Liver (tissue), 9 donors: ENCODE data around the gene MRPS14. TPM values are rescaled to one million over a fixed set of nuclear protein-coding genes. Genes with fewer than 3 reads are reported as not detected.

Experiments
- DNase-seq: peaks from one replicate; pipeline ENCODE4 v3.0.0-alpha.2; 2017; ENCODE audit warnings: low spot score
- H3K27ac ChIP-seq, 2 donors: one replicate each; pipeline ENCODE4 v1.7.0; 2013; ENCODE audit warnings: inconsistent platforms in 2 of 2, low read length in 2 of 2, control low read depth in 1 of 2, low read depth in 1 of 2, mild to moderate bottlenecking in 1 of 2
- H3K27me3 ChIP-seq, 4 donors: one replicate each; pipeline versions ENCODE4 v1.6.1 to v1.7.0; 2013; ENCODE audit warnings: low read length in 3 of 4, inconsistent platforms in 1 of 4, mild to moderate bottlenecking in 1 of 4, moderate library complexity in 1 of 4; ENCODE audit not compliant: control insufficient read depth in 4 of 4, insufficient read depth in 4 of 4
- H3K36me3 ChIP-seq, 4 donors: one replicate each; pipeline versions ENCODE4 v1.6.1 to v1.7.0; 2013; ENCODE audit warnings: low read length in 3 of 4, mild to moderate bottlenecking in 3 of 4, low read depth in 1 of 4, moderate library complexity in 1 of 4; ENCODE audit not compliant: control insufficient read depth in 4 of 4, insufficient read depth in 3 of 4
- H3K4me1 ChIP-seq, 4 donors: one replicate each; pipeline versions ENCODE4 v1.6.1 to v1.7.0; 2013; ENCODE audit warnings: low read length in 3 of 4, mild to moderate bottlenecking in 3 of 4, moderate library complexity in 1 of 4; ENCODE audit not compliant: control insufficient read depth in 4 of 4, insufficient read depth in 4 of 4
- H3K4me3 ChIP-seq, 3 donors: one replicate each; pipeline versions ENCODE4 v1.6.1 to v1.7.0; 2013; ENCODE audit warnings: low read length in 3 of 3, control low read depth in 1 of 3, low read depth in 1 of 3, mild to moderate bottlenecking in 1 of 3
- H3K9ac ChIP-seq, 2 donors: one replicate each; pipeline ENCODE4 v1.7.0; 2013; ENCODE audit warnings: low read length in 2 of 2, mild to moderate bottlenecking in 2 of 2, moderate library complexity in 2 of 2, control low read depth in 1 of 2, low read depth in 1 of 2
- H3K9me3 ChIP-seq, 4 donors: one replicate each; pipeline versions ENCODE4 v1.6.1 to v1.7.0; 2013; ENCODE audit warnings: low read length in 3 of 4; ENCODE audit not compliant: control insufficient read depth in 4 of 4
- EGR1 ChIP-seq, 2 donors: IDR thresholded peaks; 2 replicates each; pipeline ENCODE4 v1.6.1; 2016 to 2018; ENCODE audit warnings: antibody characterized with exemption in 2 of 2, low read depth in 2 of 2
- FOXA1 ChIP-seq: IDR thresholded peaks from 2 replicates; pipeline ENCODE4 v1.6.1; 2016; ENCODE audit warnings: antibody characterized with exemption
- FOXA2 ChIP-seq: IDR thresholded peaks from 2 replicates; pipeline ENCODE4 v1.6.1; 2016; ENCODE audit warnings: antibody characterized with exemption
- GABPA ChIP-seq, 2 donors: IDR thresholded peaks in 1 of 2; conservative IDR thresholded peaks in 1 of 2; 2 replicates each; pipeline ENCODE4 v1.6.1; 2016; ENCODE audit warnings: antibody characterized with exemption in 2 of 2, mild to moderate bottlenecking in 1 of 2, moderate library complexity in 1 of 2
- HNF4A ChIP-seq, 2 donors: conservative IDR thresholded peaks; 2 replicates each; pipeline ENCODE4 v1.6.1; 2016; ENCODE audit warnings: antibody characterized with exemption in 2 of 2, mild to moderate bottlenecking in 2 of 2
- HNF4G ChIP-seq: IDR thresholded peaks from 2 replicates; pipeline ENCODE4 v1.6.1; 2016; ENCODE audit warnings: antibody characterized with exemption
- JUND ChIP-seq, 2 donors: IDR thresholded peaks; 2 replicates each; pipeline ENCODE4 v1.6.1; 2016; ENCODE audit warnings: antibody characterized with exemption in 2 of 2
- NR2F2 ChIP-seq: IDR thresholded peaks from 2 replicates; pipeline ENCODE4 v1.6.1; 2016; ENCODE audit warnings: antibody characterized with exemption
- RAD21 ChIP-seq, 2 donors: IDR thresholded peaks; 2 replicates each; pipeline ENCODE4 v1.6.1; 2016; ENCODE audit warnings: antibody characterized with exemption in 2 of 2, mild to moderate bottlenecking in 2 of 2
- RXRA ChIP-seq, 2 donors: IDR thresholded peaks; 2 replicates each; pipeline ENCODE4 v1.6.1; 2017 to 2018; ENCODE audit warnings: antibody characterized with exemption in 2 of 2, mild to moderate bottlenecking in 1 of 2
- SP1 ChIP-seq: IDR thresholded peaks from 2 replicates; pipeline ENCODE4 v1.6.1; 2018; ENCODE audit warnings: antibody characterized with exemption, mild to moderate bottlenecking
- TAF1 ChIP-seq: conservative IDR thresholded peaks from 2 replicates; pipeline ENCODE4 v1.6.1; 2016; ENCODE audit warnings: antibody characterized with exemption, mild to moderate bottlenecking
- YY1 ChIP-seq: IDR thresholded peaks from 2 replicates; pipeline ENCODE4 v1.6.1; 2016; ENCODE audit warnings: antibody characterized with exemption, mild to moderate bottlenecking
- WGBS: extraction: QIAGEN DNeasy Blood & Tissue Kit; methylation state at CpG from one replicate; pipeline ENCODE4 v1.1.7; 2013; 5-methylcytosine and 5-hydroxymethylcytosine counted together
- polyA plus RNA-seq, 2 donors: library from polyadenylated mRNA; stranded (reverse) in 1 of 2; unstranded in 1 of 2; fragments of 200-250 nt in 1 of 2; fragments of >200 nt in 1 of 2; fragmentation: Nextera tagmentation in 1 of 2; extraction: Ambion mirVana in 1 of 2; gene quantifications; one replicate each; pipeline versions ENCODE4 v1.2.1 to v1.2.3, GENCODE V29; 2013 to 2015
- total RNA-seq, 2 donors: library from RNA; depleted of rRNA; stranded (reverse); fragments of >200 nt; gene quantifications; one replicate each; pipeline ENCODE4 v1.2.3, GENCODE V29; 2014
- TF ChIP-seq, protein P1 (sequence below): IDR thresholded peaks from 2 replicates; pipeline ENCODE4 v1.6.1; 2016; ENCODE audit warnings: antibody characterized with exemption
- TF ChIP-seq, protein P2 (sequence below): fragments of 150-350 bp; IDR thresholded peaks from 2 replicates; pipeline ENCODE4 v1.5.1; 2017; ENCODE audit warnings: improper control_type of control experiment, low read depth, low read length; ENCODE audit not compliant: missing input control
- TF ChIP-seq, protein P3 (sequence below): IDR thresholded peaks from 2 replicates; pipeline ENCODE4 v1.6.1; 2016; ENCODE audit warnings: antibody characterized with exemption
- TF ChIP-seq, protein P4 (sequence below): IDR thresholded peaks from 2 replicates; pipeline ENCODE4 v1.6.1; 2016; ENCODE audit warnings: antibody characterized with exemption, mild to moderate bottlenecking
- TF ChIP-seq, protein P5 (sequence below): IDR thresholded peaks from 2 replicates; pipeline ENCODE4 v1.6.1; 2016; ENCODE audit warnings: antibody characterized with exemption
- donor health status: healthy.
- donor health status: healthy.
- donor health status: healthy.
- donor health status: healthy.
- donor health status: healthy.

The MRPS14 gene
- total and polyA plus RNA-seq, 4 donors: 14.9 to 41.4 (median 22.4) TPM

DNA sequence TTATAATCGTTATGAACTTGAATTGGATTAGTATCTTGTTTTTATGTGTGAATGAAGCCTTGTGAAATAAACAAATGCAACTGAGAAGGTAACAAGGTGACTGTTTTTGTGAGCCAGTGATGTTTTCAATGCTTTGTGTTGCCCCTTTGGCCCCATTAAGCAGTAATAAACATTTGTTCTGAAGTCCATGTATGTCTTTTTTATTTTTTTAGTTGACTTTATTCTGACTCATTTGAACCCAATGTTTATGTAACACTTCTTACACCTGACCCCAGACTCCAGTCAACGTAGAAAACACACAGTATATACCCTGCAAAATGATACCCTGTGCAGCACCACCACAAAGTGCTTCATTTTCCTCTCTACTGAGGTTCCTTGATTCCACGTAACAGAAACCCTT is 28.1 kb downstream of the MRPS14 start (continued):
- TF ChIP-seq JUND (IDR thresholded peaks at IDR 0.05) (no peak), RAD21 (IDR thresholded peaks at IDR 0.05) (no peak)
- TF ChIP-seq, protein P1, sequence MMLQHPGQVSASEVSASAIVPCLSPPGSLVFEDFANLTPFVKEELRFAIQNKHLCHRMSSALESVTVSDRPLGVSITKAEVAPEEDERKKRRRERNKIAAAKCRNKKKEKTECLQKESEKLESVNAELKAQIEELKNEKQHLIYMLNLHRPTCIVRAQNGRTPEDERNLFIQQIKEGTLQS: no peak

DNA sequence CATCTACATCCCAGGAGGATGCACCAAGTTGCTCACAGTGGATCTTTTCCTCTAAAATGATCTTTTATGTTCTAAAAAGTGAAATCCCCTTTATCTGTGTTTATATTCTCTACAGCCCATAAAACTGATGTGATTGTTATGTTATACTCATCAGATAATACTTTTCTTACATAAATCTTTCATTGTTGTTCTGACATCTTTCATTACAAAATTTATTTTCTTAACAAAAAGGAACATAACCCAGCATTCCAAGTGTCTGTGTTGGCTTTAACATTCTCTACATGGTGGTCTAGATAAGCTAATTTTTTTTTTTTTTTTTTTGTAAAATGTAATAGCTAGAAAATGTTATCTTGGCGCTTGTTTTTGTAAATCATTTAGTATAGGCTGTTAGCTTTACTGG is 31.8 kb downstream of the MRPS14 start:
- no peaks in the 10 kb centered on the region for H3K36me3 ChIP-seq
- peak overlapping the region in 1 of 2 donors; percentile 100 for H3K9ac ChIP-seq
- H3K27ac ChIP-seq: no peak overlapping the region
- peaks cover 2 to 11% (median 7%) of the 10 kb centered on the region in 4 donors for H3K4me1 ChIP-seq
- 97% methylated on average over 1 of the region's 1 CpG for WGBS
- no peaks in the 10 kb centered on the region for H3K27me3 ChIP-seq
- H3K9me3 ChIP-seq: no peaks in the 10 kb centered on the region
- TF ChIP-seq, protein P2, sequence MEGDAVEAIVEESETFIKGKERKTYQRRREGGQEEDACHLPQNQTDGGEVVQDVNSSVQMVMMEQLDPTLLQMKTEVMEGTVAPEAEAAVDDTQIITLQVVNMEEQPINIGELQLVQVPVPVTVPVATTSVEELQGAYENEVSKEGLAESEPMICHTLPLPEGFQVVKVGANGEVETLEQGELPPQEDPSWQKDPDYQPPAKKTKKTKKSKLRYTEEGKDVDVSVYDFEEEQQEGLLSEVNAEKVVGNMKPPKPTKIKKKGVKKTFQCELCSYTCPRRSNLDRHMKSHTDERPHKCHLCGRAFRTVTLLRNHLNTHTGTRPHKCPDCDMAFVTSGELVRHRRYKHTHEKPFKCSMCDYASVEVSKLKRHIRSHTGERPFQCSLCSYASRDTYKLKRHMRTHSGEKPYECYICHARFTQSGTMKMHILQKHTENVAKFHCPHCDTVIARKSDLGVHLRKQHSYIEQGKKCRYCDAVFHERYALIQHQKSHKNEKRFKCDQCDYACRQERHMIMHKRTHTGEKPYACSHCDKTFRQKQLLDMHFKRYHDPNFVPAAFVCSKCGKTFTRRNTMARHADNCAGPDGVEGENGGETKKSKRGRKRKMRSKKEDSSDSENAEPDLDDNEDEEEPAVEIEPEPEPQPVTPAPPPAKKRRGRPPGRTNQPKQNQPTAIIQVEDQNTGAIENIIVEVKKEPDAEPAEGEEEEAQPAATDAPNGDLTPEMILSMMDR: no peak
- no peak for TF ChIP-seq JUND (IDR thresholded peaks at IDR 0.05)
- TF ChIP-seq TAF1: no peak
- TF ChIP-seq HNF4A (conservative IDR thresholded peaks at IDR 0.05): no peak
- no peak for TF ChIP-seq GABPA (IDR thresholded peaks at IDR 0.05 in 1 of 2, conservative IDR thresholded peaks at IDR 0.05 in 1 of 2)
- TF ChIP-seq, protein P1: no peak
- no peak for TF ChIP-seq RAD21 (IDR thresholded peaks at IDR 0.05)
- TF ChIP-seq SP1: no peak
- no peak for TF ChIP-seq RXRA (IDR thresholded peaks at IDR 0.05)
- no peak for TF ChIP-seq YY1
- TF ChIP-seq, protein P3, sequence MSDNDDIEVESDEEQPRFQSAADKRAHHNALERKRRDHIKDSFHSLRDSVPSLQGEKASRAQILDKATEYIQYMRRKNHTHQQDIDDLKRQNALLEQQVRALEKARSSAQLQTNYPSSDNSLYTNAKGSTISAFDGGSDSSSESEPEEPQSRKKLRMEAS: no peak
- no peak for TF ChIP-seq EGR1 (IDR thresholded peaks at IDR 0.05; ENCODE audit: low read depth in 2 of 2)
- no peak for TF ChIP-seq FOXA1
- TF ChIP-seq HNF4G: no peak
- TF ChIP-seq, protein P4, sequence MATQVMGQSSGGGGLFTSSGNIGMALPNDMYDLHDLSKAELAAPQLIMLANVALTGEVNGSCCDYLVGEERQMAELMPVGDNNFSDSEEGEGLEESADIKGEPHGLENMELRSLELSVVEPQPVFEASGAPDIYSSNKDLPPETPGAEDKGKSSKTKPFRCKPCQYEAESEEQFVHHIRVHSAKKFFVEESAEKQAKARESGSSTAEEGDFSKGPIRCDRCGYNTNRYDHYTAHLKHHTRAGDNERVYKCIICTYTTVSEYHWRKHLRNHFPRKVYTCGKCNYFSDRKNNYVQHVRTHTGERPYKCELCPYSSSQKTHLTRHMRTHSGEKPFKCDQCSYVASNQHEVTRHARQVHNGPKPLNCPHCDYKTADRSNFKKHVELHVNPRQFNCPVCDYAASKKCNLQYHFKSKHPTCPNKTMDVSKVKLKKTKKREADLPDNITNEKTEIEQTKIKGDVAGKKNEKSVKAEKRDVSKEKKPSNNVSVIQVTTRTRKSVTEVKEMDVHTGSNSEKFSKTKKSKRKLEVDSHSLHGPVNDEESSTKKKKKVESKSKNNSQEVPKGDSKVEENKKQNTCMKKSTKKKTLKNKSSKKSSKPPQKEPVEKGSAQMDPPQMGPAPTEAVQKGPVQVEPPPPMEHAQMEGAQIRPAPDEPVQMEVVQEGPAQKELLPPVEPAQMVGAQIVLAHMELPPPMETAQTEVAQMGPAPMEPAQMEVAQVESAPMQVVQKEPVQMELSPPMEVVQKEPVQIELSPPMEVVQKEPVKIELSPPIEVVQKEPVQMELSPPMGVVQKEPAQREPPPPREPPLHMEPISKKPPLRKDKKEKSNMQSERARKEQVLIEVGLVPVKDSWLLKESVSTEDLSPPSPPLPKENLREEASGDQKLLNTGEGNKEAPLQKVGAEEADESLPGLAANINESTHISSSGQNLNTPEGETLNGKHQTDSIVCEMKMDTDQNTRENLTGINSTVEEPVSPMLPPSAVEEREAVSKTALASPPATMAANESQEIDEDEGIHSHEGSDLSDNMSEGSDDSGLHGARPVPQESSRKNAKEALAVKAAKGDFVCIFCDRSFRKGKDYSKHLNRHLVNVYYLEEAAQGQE: no peak
- no peak for TF ChIP-seq FOXA2
- TF ChIP-seq NR2F2: no peak
- TF ChIP-seq, protein P5, sequence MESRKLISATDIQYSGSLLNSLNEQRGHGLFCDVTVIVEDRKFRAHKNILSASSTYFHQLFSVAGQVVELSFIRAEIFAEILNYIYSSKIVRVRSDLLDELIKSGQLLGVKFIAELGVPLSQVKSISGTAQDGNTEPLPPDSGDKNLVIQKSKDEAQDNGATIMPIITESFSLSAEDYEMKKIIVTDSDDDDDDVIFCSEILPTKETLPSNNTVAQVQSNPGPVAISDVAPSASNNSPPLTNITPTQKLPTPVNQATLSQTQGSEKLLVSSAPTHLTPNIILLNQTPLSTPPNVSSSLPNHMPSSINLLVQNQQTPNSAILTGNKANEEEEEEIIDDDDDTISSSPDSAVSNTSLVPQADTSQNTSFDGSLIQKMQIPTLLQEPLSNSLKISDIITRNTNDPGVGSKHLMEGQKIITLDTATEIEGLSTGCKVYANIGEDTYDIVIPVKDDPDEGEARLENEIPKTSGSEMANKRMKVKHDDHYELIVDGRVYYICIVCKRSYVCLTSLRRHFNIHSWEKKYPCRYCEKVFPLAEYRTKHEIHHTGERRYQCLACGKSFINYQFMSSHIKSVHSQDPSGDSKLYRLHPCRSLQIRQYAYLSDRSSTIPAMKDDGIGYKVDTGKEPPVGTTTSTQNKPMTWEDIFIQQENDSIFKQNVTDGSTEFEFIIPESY: no peak
- DNase-seq: no peak
- H3K4me3 ChIP-seq: no peak overlapping the region
